Lower lobe of right lung (tissue), 2 donors: ENCODE measurements around the gene ABLIM3. TPM values are rescaled to one million over a fixed set of nuclear protein-coding genes. Genes with fewer than 3 reads are reported as not detected.

ENCODE experiments used
- ATAC-seq, 2 donors: fragments of 200-7000 bp; cut with Tn5 transposase; one replicate each; pipeline ENCODE4 v1.9.1; 2020 to 2022; ENCODE audit warnings: mild to moderate bottlenecking in 2 of 2, moderate library complexity in 2 of 2
- DNase-seq: peaks from one replicate; pipeline ENCODE4 v3.0.0-alpha.2; 2020
- H3K27ac ChIP-seq: fragments of 200-600 bp; one replicate; pipeline ENCODE4 v1.8.0; 2022
- H3K27me3 ChIP-seq: fragments of 200-600 bp; one replicate; pipeline ENCODE4 v1.8.0; 2022; ENCODE audit warnings: low read depth
- H3K36me3 ChIP-seq: fragments of 200-600 bp; one replicate; pipeline ENCODE4 v1.8.0; 2022; ENCODE audit warnings: mild to moderate bottlenecking
- H3K4me1 ChIP-seq: fragments of 200-600 bp; one replicate; pipeline ENCODE4 v1.8.0; 2022
- H3K4me3 ChIP-seq: fragments of 200-600 bp; one replicate; pipeline ENCODE4 v1.8.0; 2022; ENCODE audit warnings: mild to moderate bottlenecking
- H3K9me3 ChIP-seq: fragments of 200-600 bp; one replicate; pipeline ENCODE4 v1.8.0; 2022
- CTCF ChIP-seq: fragments of 200-600 bp; IDR thresholded peaks from one replicate; pipeline ENCODE4 v1.8.0; 2022; ENCODE audit warnings: antibody characterized with exemption, mild to moderate bottlenecking
- intact Hi-C: fragments of 100-400 bp; cut with DNase I; formaldehyde crosslinking; loops from one replicate; pipeline ENCODE4 v1.11.0; 2022
- total RNA-seq: library from RNA; stranded (reverse); fragmentation: NEBNext Ultra II Directional; extraction: Animal tissue kit (Norgen Biotek cat#: 25700); gene quantifications from one replicate; pipeline ENCODE4 v1.2.1, GENCODE V29; 2021
- donor health status: DM: no; HTN: yes; CAD: no; lungs with severe emphysema.

ABLIM3 gene
- total RNA-seq, 1 donor from 2014 or later = 26.7 TPM

DNA sequence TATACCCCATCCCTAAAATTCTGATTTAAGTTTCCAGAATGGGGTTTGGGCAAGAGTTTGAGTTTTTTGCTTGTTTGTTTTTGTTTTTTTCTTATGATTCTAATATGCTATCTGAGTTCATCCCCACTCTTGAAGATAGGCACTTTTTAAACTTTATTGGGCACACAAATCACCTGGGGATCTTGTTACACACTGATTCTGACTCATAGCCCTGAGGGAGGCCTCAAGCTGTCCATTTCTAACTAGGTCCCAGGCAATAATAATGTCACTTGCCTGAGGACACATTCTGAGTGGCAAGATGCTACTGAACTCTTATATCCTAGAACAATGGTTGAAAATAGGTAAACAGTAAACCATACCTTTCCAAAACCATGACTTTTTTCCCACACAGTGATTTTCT, 22.8 kb upstream of the ABLIM3 start:
- no peak for DNase-seq
- ATAC-seq = no peak
- Histone ChIP-seq H3K27me3 (no peaks in the 10 kb centered on the region), H3K4me3 (no peak overlapping the region), H3K4me1 (peaks cover 6% of the 10 kb centered on the region), H3K27ac (no peak overlapping the region), H3K36me3 (no peaks in the 10 kb centered on the region), H3K9me3 (no peaks in the 10 kb centered on the region)
- intact Hi-C loops = no loop called here
- no peak for TF ChIP-seq CTCF

GRCh38 chr5:149121145-149121544, 20.1 kb upstream of the ABLIM3 start:
- no peak for TF ChIP-seq CTCF
- Histone ChIP-seq H3K27ac (no peak overlapping the region), H3K36me3 (no peaks in the 10 kb centered on the region), H3K4me1 (no peaks in the 10 kb centered on the region), H3K27me3 (no peaks in the 10 kb centered on the region), H3K4me3 (no peak overlapping the region), H3K9me3 (no peaks in the 10 kb centered on the region)
- intact Hi-C loops = no loop called here
- DNase-seq = no peak
- ATAC-seq = no peak

- Histone ChIP-seq H3K36me3 (no peaks in the 10 kb centered on the region), H3K27ac (no peak overlapping the region), H3K4me3 (no peak overlapping the region), H3K4me1 (no peaks in the 10 kb centered on the region), H3K9me3 (no peaks in the 10 kb centered on the region), H3K27me3 (no peaks in the 10 kb centered on the region)
- TF ChIP-seq CTCF = no peak
- DNase-seq = no peak
- intact Hi-C loops = no loop called here
- ATAC-seq = no peak
These were observed 18.1 kb upstream of the ABLIM3 start for GRCh38 chr5:149123211-149123610.

GRCh38 chr5:149125386-149125891, 15.9 kb upstream of the ABLIM3 start:
- DNase-seq (no peak), ATAC-seq (peak; percentile 43 to 58)
- no peak for TF ChIP-seq CTCF
- H3K27ac ChIP-seq = no peak overlapping the region
- no peaks in the 10 kb centered on the region for H3K9me3 ChIP-seq
- no peak overlapping the region for H3K4me3 ChIP-seq
- H3K27me3 ChIP-seq = no peaks in the 10 kb centered on the region
- peaks cover 3% of the 10 kb centered on the region for H3K4me1 ChIP-seq
- no peaks in the 10 kb centered on the region for H3K36me3 ChIP-seq
- intact Hi-C loops = no loop called here

GRCh38 chr5:149126906-149127305, 14.4 kb upstream of the ABLIM3 start:
- peaks cover 5% of the 10 kb centered on the region for H3K4me1 ChIP-seq
- no peaks in the 10 kb centered on the region for H3K36me3 ChIP-seq
- H3K27ac ChIP-seq = no peak overlapping the region
- no peaks in the 10 kb centered on the region for H3K27me3 ChIP-seq
- intact Hi-C loops = no loop called here
- DNase-seq (no peak), ATAC-seq (no peak)
- no peak overlapping the region for H3K4me3 ChIP-seq
- no peak for TF ChIP-seq CTCF
- H3K9me3 ChIP-seq = no peaks in the 10 kb centered on the region
